Hepatocyte (in vitro differentiated cells): Measurements from ENCODE around the gene CLEC4M. TPM values are rescaled to one million over a fixed set of nuclear protein-coding genes. Genes with fewer than 3 reads are reported as not detected.

ENCODE experiments used
- DNase-seq: peaks from one replicate; pipeline ENCODE4 v3.0.0-alpha.2; 2016; ENCODE audit warnings: low spot score
- H2AFZ ChIP-seq: fragments of 200-600 bp; sonication (generic); 2 replicates; pipeline ENCODE4 v1.6.0; 2016; ENCODE audit warnings: antibody characterized with exemption, mild to moderate bottlenecking
- H3K27ac ChIP-seq: fragments of 200-600 bp; sonication (generic); 2 replicates; pipeline ENCODE4 v1.5.1; 2016; ENCODE audit warnings: mild to moderate bottlenecking
- H3K27me3 ChIP-seq: fragments of 200-600 bp; sonication (generic); 2 replicates; pipeline ENCODE4 v1.6.1; 2016
- H3K36me3 ChIP-seq: fragments of 200-600 bp; sonication (generic); replicated peaks from 2 replicates; pipeline ENCODE4 v1.5.1; 2016; ENCODE audit warnings: low read depth; ENCODE audit not compliant: insufficient read depth
- H3K4me1 ChIP-seq: fragments of 200-600 bp; sonication (generic); 2 replicates; pipeline ENCODE4 v1.5.1; 2016; ENCODE audit warnings: mild to moderate bottlenecking, moderate library complexity; ENCODE audit not compliant: insufficient read depth
- H3K4me2 ChIP-seq: fragments of 200-600 bp; sonication (generic); 2 replicates; pipeline ENCODE4 v1.6.0; 2016
- H3K4me3 ChIP-seq: fragments of 200-600 bp; sonication (generic); 2 replicates; pipeline ENCODE4 v1.5.1; 2016; ENCODE audit warnings: mild to moderate bottlenecking
- H3K79me2 ChIP-seq: fragments of 200-600 bp; sonication (generic); 2 replicates; pipeline ENCODE4 v1.6.0; 2017; ENCODE audit warnings: mild to moderate bottlenecking
- H3K9me2 ChIP-seq: fragments of 200-600 bp; sonication (generic); replicated peaks from 2 replicates; pipeline ENCODE4 v1.6.0; 2017; ENCODE audit warnings: mild to moderate bottlenecking; ENCODE audit not compliant: insufficient read depth
- H3K9me3 ChIP-seq: fragments of 200-600 bp; sonication (generic); 2 replicates; pipeline ENCODE4 v1.5.1; 2016; ENCODE audit warnings: low read depth, mild to moderate bottlenecking
- H4K20me1 ChIP-seq: fragments of 200-600 bp; sonication (generic); 2 replicates; pipeline ENCODE4 v1.6.0; 2016; ENCODE audit warnings: mild to moderate bottlenecking; ENCODE audit not compliant: insufficient read depth, poor library complexity, severe bottlenecking
- EZH2 ChIP-seq: fragments of 200-600 bp; sonication (generic); IDR thresholded peaks from 2 replicates; pipeline ENCODE4 v1.6.1; 2016; ENCODE audit warnings: antibody characterized with exemption, mild to moderate bottlenecking, borderline replicate concordance
- EZH2phosphoT487 ChIP-seq: fragments of 200-600 bp; sonication (generic); IDR thresholded peaks from one replicate; pipeline ENCODE4 v1.6.1; 2018; ENCODE audit warnings: antibody characterized with exemption, mild to moderate bottlenecking, low read depth, moderate library complexity; ENCODE audit not compliant: unreplicated experiment, severe bottlenecking
- WGBS: methylation state at CpG from one replicate; pipeline ENCODE4 v1.1.6; 2016; ENCODE audit warnings: low lambda C conversion rate; ENCODE audit errors: missing lambda C conversion rate; 5-methylcytosine and 5-hydroxymethylcytosine counted together
- polyA plus RNA-seq: library from polyadenylated mRNA; unstranded; fragments of >200 nt; fragmentation: Nextera tagmentation; extraction: Ambion mirVana; gene quantifications from 2 replicates; pipeline ENCODE4 v1.2.1, GENCODE V29; 2016
- total RNA-seq: library from RNA; depleted of rRNA; stranded (reverse); fragments of >200 nt; gene quantifications from 2 replicates; pipeline ENCODE4 v1.2.3, GENCODE V29; 2014
- TF ChIP-seq, protein P1 (sequence below): fragments of 200-600 bp; sonication (generic); IDR thresholded peaks from 2 replicates; pipeline ENCODE4 v1.5.1; 2016; ENCODE audit warnings: antibody characterized with exemption, mild to moderate bottlenecking; ENCODE audit not compliant: poor library complexity

Gene CLEC4M
- total and polyA plus RNA-seq, 2 experiments from 2014 or later: 0.07 TPM; not detected in 1

GRCh38 chr19:7729211-7729610 lies 33.8 kb upstream of the CLEC4M start:
- no peaks in the 10 kb centered on the region for H4K20me1 ChIP-seq
- whole genome bisulfite sequencing: 40% methylated on average over 15 of the region's 16 CpGs

GRCh38 chr19:7729831-7730285 lies 33.2 kb upstream of the CLEC4M start:
- 17% methylated on average over 33 of the region's 34 CpGs for WGBS
- Histone ChIP-seq H4K20me1 (no peaks in the 10 kb centered on the region), H2AFZ (no peak overlapping the region), H3K36me3 (no peaks in the 10 kb centered on the region), H3K9me2 (no peaks in the 10 kb centered on the region), H3K4me1 (no peaks in the 10 kb centered on the region), H3K79me2 (no peaks in the 10 kb centered on the region), H3K4me3 (no peak overlapping the region), H3K27me3 (peaks cover 51% of the 10 kb centered on the region), H3K4me2 (no peak overlapping the region), H3K27ac (no peak overlapping the region), H3K9me3 (no peaks in the 10 kb centered on the region)
- no peak for DNase-seq
- TF ChIP-seq EZH2: peak; percentile 61
- TF ChIP-seq, protein P1, sequence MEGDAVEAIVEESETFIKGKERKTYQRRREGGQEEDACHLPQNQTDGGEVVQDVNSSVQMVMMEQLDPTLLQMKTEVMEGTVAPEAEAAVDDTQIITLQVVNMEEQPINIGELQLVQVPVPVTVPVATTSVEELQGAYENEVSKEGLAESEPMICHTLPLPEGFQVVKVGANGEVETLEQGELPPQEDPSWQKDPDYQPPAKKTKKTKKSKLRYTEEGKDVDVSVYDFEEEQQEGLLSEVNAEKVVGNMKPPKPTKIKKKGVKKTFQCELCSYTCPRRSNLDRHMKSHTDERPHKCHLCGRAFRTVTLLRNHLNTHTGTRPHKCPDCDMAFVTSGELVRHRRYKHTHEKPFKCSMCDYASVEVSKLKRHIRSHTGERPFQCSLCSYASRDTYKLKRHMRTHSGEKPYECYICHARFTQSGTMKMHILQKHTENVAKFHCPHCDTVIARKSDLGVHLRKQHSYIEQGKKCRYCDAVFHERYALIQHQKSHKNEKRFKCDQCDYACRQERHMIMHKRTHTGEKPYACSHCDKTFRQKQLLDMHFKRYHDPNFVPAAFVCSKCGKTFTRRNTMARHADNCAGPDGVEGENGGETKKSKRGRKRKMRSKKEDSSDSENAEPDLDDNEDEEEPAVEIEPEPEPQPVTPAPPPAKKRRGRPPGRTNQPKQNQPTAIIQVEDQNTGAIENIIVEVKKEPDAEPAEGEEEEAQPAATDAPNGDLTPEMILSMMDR: no peak

More at GRCh38 chr19:7729211-7729610, 33.8 kb upstream of the CLEC4M start:
- Histone ChIP-seq H3K4me3 (no peak overlapping the region), H3K4me1 (no peaks in the 10 kb centered on the region), H3K27ac (no peak overlapping the region), H3K9me3 (no peaks in the 10 kb centered on the region), H3K27me3 (peaks cover 51% of the 10 kb centered on the region), H3K4me2 (no peak overlapping the region), H3K36me3 (no peaks in the 10 kb centered on the region), H3K9me2 (no peaks in the 10 kb centered on the region), H2AFZ (no peak overlapping the region), H3K79me2 (no peaks in the 10 kb centered on the region)
- DNase-seq: no peak
- TF ChIP-seq EZH2phosphoT487 (no peak), EZH2 (no peak)
- TF ChIP-seq, protein P1: no peak

- peak; percentile 60 for TF ChIP-seq EZH2
- TF ChIP-seq, protein P1: no peak
- DNase-seq: no peak
- Histone ChIP-seq H4K20me1 (no peaks in the 10 kb centered on the region), H3K27ac (no peak overlapping the region), H3K27me3 (peaks cover 53% of the 10 kb centered on the region), H3K4me3 (no peak overlapping the region), H3K36me3 (no peaks in the 10 kb centered on the region), H3K4me1 (no peaks in the 10 kb centered on the region), H3K4me2 (no peak overlapping the region), H3K9me3 (no peaks in the 10 kb centered on the region), H2AFZ (no peak overlapping the region), H3K79me2 (no peaks in the 10 kb centered on the region), H3K9me2 (no peaks in the 10 kb centered on the region)
- 24% methylated on average over 25 of the region's 78 CpGs for WGBS
Measured at GRCh38 chr19:7730286-7731217, 32.5 kb upstream of the CLEC4M start.
